Ramos (cell line): Measurements from ENCODE around the gene LPP.

ENCODE experiments used
- in situ Hi-C: fragments of 300-500 bp; cut with MboI; formaldehyde crosslinking; loops from one replicate; pipeline ENCODE4 v1.14.3; 2022; ENCODE audit warnings: low sequenced_read_pairs; ENCODE audit not compliant: unreplicated experiment

The LPP gene

DNA sequence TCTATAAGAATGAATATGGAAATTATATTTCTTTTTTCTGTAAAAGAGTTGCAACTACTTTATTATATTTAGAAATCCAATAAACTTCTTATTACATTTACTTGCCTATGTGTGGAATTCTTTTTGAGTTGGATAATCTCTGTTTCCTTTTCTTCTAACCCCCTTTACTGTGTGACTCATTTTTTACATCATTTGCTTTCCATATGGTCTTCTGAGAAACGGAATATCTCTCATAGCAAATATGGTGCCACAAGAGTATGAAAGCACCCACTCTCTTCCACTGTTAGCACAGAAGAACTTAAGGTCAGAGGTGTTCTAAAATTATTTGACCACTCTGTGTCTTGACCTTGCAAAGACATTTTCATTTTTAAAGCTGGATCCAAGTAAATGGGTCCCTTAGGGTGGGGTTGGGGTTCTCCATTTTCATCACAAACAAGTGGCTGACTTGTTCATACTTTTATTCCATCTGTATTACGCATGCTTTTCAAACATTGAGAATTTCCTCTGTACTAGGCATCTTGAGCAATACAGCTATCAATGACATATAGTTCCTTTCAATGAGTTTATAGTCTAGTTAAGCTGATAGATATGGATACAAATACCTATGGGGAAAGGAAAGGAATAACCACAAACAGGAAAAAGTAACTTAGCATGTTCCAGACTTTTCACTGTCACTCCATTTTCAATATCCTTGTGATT is 736.8 kb downstream of the LPP start:
- in situ Hi-C loops: no loop called here

DNA sequence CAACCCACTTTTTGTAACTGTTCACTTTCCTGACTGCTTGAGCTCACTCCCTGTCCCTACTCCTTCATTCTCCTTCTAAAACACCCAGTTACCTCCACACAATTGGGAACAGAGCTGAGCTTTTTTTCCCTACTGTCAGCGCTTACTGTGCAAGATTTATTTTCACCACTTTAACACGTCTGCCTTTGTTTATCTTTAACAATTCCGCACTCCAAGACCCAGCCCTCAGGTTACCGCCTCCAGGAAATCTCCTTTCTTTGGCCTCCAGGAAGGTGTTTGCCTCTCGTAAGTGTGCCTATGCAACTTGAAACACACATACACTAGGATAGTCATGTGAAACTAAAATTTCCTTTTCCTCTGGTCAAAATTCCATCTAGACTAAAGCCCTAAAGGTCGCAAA is 745.9 kb downstream of the LPP start:
- in situ Hi-C loops: no loop called here

DNA sequence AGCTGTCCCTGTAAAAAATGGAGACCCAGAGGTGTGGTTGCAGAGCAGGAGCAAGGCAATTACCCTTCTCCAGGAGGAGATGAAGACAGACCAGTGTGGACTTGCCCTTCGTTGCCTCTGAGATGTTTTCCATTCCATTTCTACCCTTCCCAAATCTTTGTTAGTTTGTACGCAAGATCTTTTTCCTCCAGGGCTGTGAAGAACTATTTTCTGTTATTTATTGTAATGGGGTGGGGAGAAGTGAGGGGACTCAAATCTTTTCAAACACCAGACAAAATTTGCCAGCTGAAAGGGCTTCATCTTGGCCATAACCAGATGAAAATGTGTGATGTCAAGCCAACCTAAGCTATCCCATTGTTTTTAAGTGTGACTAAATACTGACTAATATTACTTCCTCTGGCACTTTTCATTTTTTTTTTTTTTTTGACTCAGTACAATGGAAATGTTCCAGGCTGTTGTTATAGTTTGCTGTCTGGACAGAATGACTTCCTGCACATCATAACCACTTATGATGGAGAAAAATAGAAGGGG is 746.5 kb downstream of the LPP start:
- in situ Hi-C loops: no loop called here

GRCh38 chr3:188901126-188901525 is 747.2 kb downstream of the LPP start:
- in situ Hi-C loops: no loop called here

DNA sequence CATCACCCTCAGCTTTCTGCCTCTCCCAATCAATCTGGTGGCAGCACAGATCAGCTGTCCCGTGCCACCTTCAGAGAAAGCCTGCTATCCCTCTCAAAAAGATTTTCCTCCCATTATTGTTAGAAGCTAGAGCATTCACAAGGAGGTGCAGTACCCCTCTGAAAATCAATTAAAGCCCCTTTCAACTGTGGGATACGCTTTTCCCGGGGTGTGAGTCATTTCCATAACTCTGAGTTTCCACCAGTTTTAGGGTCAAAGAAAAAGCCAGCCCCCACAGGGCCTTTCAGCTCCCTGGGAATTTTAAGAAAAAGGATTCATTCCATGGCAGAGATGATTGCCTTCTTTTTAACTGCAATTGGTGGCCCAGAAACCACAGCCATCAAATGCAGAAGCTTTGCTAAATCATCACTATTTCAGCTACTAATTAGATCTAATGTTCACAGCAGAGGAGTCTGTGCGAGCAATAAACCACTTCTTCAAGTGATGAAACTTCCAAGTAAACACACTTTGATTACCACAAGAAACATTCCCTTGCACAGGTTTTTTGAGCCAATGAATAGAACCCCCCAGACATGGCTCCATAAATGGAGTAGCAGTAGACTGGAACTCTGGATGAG is 747.8 kb downstream of the LPP start:
- in situ Hi-C loops: no loop called here

DNA sequence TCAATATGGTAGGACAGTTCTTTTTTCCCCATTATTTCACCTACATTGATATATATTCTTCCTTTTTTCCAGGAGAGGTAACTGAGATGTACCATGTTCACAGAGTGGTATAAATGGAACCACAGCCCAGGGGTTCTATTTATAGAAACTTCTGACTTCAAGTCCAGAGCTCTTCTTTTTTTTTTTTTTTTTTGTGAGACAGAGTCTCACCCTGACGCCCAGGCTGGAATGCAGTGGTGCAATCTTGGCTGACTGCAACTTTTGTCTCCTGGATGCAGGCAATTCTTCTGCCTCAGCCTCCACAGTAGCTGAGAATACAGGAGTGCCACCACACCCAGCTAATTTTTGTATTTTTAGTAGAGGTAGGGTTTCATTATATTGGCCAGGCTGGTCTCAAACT is 750.7 kb downstream of the LPP start:
- in situ Hi-C loops: no loop called here

- in situ Hi-C loops: no loop called here
Observed at GRCh38 chr3:188905547-188905946, 751.6 kb downstream of the LPP start.

DNA sequence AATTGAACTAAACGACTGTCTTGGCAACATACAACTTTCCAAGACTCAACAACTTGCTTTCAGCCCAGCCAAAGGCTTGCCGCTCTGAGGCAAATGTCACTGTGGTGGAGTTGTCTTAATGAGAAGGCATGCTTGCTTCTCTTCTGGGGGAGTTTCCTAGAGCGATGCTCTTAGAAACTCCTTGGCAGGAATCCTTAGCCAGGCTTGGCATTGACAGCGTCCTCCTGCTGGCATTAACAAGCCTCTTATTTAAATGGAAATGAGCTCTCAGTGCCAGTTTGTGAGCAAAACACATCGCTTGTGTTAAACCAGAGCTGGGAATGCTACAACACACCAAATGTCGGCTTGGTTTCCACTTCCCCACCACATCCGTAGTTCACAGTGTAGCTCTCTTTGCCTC is 752.3 kb downstream of the LPP start:
- in situ Hi-C loops: no loop called here

DNA sequence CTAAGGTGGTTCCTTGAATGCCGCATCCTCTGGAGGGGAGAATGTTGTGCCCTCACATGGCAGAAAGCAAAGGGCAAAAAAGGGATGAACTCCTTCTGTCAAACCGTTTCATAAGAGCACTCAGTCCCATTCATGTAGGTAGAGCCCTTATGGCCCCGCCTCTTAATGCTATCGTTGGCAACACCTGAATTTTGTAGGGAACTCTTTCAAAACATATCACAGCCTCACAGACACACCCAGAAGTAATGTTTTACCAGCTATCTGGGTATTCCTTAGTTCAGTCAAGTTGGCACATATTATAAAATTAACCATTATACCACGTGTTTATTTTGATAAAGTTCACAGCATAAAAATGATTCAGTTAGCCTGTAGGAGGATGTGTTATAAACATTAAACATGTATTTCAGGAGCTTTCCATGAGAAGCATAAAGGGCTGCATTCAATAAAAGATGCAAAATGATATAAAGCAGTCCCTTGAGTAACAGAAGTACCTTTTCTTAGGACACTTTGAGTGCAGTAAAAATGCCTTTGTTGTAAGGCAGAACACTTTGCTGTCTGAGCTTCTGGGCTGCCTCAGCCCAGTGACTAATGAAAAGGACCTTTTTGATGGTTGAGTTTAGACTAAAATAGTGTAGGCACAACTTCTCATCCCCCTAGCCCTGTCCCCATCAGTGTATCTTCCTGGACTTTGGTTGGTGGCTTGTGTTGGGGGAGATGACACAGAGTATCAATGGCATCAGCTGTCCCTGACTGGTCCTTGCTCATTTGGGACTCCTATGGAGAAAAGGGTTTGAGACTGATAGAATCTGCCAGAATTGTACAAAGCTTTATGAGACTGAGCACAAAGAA is 754.3 kb downstream of the LPP start:
- in situ Hi-C loops: no loop called here

GRCh38 chr3:188911026-188911850 is 757.3 kb downstream of the LPP start:
- in situ Hi-C loops: no loop called here

DNA sequence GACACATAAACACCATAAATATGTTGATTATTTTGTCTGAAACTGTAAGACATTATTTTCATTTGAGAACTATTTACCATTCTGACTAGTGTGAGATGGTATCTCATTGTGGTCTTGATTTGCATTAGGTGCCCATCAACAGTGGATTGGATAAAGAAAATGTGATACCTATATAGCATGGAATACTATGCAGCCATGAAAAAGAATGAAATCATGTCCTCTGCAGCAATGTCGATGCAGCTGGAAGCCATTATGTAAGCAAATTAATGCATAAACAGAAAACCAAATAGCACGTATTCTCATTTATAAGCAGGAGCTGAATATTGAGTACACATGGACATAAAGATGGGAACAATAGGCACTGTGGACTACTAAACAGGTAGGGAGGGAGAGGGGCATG is 759.1 kb downstream of the LPP start:
- in situ Hi-C loops: no loop called here

- in situ Hi-C loops: no loop called here
Observed at GRCh38 chr3:188914552-188914951, 760.6 kb downstream of the LPP start.

- in situ Hi-C loops: no loop called here
Observed at GRCh38 chr3:188915127-188915526, 761.2 kb downstream of the LPP start.

DNA sequence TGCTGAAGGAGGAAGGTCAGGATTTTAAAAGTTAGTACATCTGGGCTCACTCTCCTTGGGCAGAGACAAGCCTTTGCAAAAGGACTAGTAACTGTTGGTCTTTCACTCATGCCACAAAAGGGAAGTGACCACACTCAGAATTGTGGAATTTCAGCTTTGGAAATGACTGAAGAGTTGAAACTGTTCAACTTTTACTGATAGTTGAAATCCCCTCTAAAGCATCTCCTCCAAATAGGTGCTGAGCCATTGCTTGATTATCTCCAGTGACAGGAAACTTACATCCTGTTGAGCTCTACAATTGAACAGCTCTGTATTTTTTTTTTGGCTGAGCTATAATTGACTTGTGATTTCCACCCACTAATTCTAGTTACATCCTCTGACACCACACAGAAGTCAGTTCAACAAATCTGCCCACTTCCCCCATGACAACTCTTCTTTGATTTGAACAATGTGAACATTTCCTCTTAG is 763.0 kb downstream of the LPP start:
- in situ Hi-C loops: no loop called here

GRCh38 chr3:188918093-188918492 is 764.1 kb downstream of the LPP start:
- in situ Hi-C loops: no loop called here

GRCh38 chr3:188923671-188924070 is 769.7 kb downstream of the LPP start:
- in situ Hi-C loops: no loop called here

DNA sequence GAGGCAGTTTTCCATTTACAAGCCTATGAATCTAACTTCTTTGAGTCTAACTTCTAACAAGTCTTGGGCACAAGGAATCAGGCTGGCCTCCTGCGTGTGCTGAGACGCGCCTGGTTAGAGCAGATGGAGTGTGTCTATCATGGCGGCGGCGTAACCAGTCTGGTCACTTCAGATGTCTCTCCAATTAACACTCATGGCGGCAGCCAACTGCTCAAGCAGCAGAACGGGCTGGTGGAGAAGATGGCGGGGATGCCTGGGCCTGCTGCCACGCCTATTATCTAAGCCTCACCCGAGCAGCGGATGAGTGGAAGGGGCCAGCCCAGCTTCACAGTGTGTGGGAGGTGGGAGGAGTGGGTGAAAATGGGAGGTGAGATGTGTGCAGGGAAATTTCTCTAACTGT is 771.4 kb downstream of the LPP start:
- in situ Hi-C loops: no loop called here

GRCh38 chr3:188926111-188926510 is 772.2 kb downstream of the LPP start:
- in situ Hi-C loops: no loop called here

GRCh38 chr3:188926741-188927511 is 773.0 kb downstream of the LPP start:
- in situ Hi-C loops: no loop called here
